H1 (cell line): Measurements from ENCODE around the gene OR12D2. TPM values are rescaled to one million over a fixed set of nuclear protein-coding genes. Genes with fewer than 3 reads are reported as not detected.

Source experiments
- CTCF ChIA-PET: fragments of 300-600 bp; sonication (Branson Sonifier 250); formaldehyde crosslinking; loops from one replicate; lab custom pipeline; 2021; ENCODE audit not compliant: partially characterized antibody; lab: Charles Lee
- POLR2A ChIA-PET: fragments of 300-600 bp; sonication (Branson Sonifier 250); formaldehyde crosslinking; loops from one replicate; lab custom pipeline; 2021; ENCODE audit warnings: inconsistent platforms; ENCODE audit not compliant: partially characterized antibody; lab: Charles Lee
- DNase-seq, 2 experiments: peaks; one replicate each; pipeline versions ENCODE4 v3.0.0 to v3.0.0-alpha.2; 2010 to 2022; ENCODE audit warnings: low spot score in 2 of 2, low read depth in 1 of 2, mixed read lengths in 1 of 2
- FAIRE-seq: peaks from 2 replicates; lab custom pipeline; 2011; peaks lifted over from hg19 to GRCh38; lab: Jason Lieb, UNC
- H2AFZ ChIP-seq: 2 replicates; pipeline ENCODE4 v1.8.1; 2012; ENCODE audit warnings: low read length, inconsistent platforms
- H2AK5ac ChIP-seq: 2 replicates; pipeline ENCODE4 v1.6.1; 2013; ENCODE audit warnings: low read depth, low read length
- H2BK120ac ChIP-seq: replicated peaks from 2 replicates; pipeline ENCODE3; 2013; ENCODE audit warnings: low read depth, low read length, inconsistent platforms
- H2BK12ac ChIP-seq: 2 replicates; pipeline ENCODE4 v1.6.1; 2013; ENCODE audit warnings: low read depth, low read length
- H2BK15ac ChIP-seq: 2 replicates; pipeline ENCODE4 v1.6.1; 2013; ENCODE audit warnings: low read length
- H2BK20ac ChIP-seq: 2 replicates; pipeline ENCODE4 v1.6.1; 2013; ENCODE audit warnings: low read length
- H2BK5ac ChIP-seq: 2 replicates; pipeline ENCODE4 v1.6.1; 2013; ENCODE audit warnings: low read depth, low read length
- H3K14ac ChIP-seq: 2 replicates; pipeline ENCODE4 v1.6.1; 2013; ENCODE audit warnings: inconsistent platforms; ENCODE audit not compliant: insufficient read length
- H3K18ac ChIP-seq: 2 replicates; pipeline ENCODE4 v1.6.1; 2013; ENCODE audit warnings: low read length; ENCODE audit errors: extremely low read depth
- H3K23ac ChIP-seq: 2 replicates; pipeline ENCODE4 v1.6.1; 2013; ENCODE audit warnings: inconsistent platforms; ENCODE audit not compliant: insufficient read length
- H3K23me2 ChIP-seq: 2 replicates; pipeline ENCODE4 v1.6.1; 2013; ENCODE audit warnings: low read depth, low read length
- H3K27ac ChIP-seq: 2 replicates; pipeline ENCODE4 v1.6.1; 2011; ENCODE audit warnings: low read depth, low read length, inconsistent platforms
- H3K27me3 ChIP-seq, 4 experiments: replicated peaks in 1 of 4; 1 replicate in 1 of 4; 2 replicates in 3 of 4; pipeline versions ENCODE4 v1.6.1 to v1.8.1; 2011 to 2013; ENCODE audit warnings: low read length in 3 of 4, mild to moderate bottlenecking in 3 of 4, inconsistent platforms in 2 of 4, mixed read lengths in 2 of 4, moderate library complexity in 1 of 4; ENCODE audit not compliant: control insufficient read depth in 3 of 4, insufficient read depth in 3 of 4; ENCODE audit errors: extremely low read depth in 1 of 4
- H3K36me3 ChIP-seq, 4 experiments: 2 replicates each; pipeline versions ENCODE4 v1.6.1 to v1.8.1; 2011 to 2013; ENCODE audit warnings: mild to moderate bottlenecking in 4 of 4, low read length in 3 of 4, moderate library complexity in 2 of 4, control low read depth in 1 of 4, inconsistent platforms in 1 of 4; ENCODE audit not compliant: insufficient read depth in 4 of 4, control insufficient read depth in 2 of 4
- H3K4ac ChIP-seq: replicated peaks from 2 replicates; pipeline ENCODE3; 2013; ENCODE audit warnings: low read length, low read depth, mixed read lengths, inconsistent platforms; ENCODE audit not compliant: insufficient read length
- H3K4me1 ChIP-seq, 4 experiments: replicated peaks in 1 of 4; 1 replicate in 1 of 4; 2 replicates in 3 of 4; pipeline versions ENCODE4 v1.6.1 to v1.8.1; 2011 to 2013; ENCODE audit warnings: low read length in 3 of 4, inconsistent platforms in 2 of 4, mixed read lengths in 1 of 4; ENCODE audit not compliant: insufficient read depth in 4 of 4, control insufficient read depth in 3 of 4
- H3K4me2 ChIP-seq, 2 experiments: 2 replicates each; pipeline versions ENCODE4 v1.6.1 to v1.8.1; 2011 to 2013; ENCODE audit warnings: low read depth in 2 of 2, low read length in 2 of 2, control low read depth in 1 of 2, inconsistent platforms in 1 of 2, mild to moderate bottlenecking in 1 of 2; ENCODE audit not compliant: insufficient read depth in 1 of 2
- H3K4me3 ChIP-seq, 4 experiments: fragments of 200-600, 300-600 bp in 1 of 4; sonication (generic), shearing (Covaris generic), sonication (Bioruptor Twin) in 1 of 4; 2 replicates each; pipeline versions ENCODE4 v1.5.1 to v1.8.1; 2011 to 2016; ENCODE audit warnings: low read length in 4 of 4, low read depth in 3 of 4, control low read depth in 2 of 4, inconsistent platforms in 2 of 4, mild to moderate bottlenecking in 2 of 4, mixed read lengths in 1 of 4, moderate library complexity in 1 of 4; ENCODE audit not compliant: insufficient read depth in 2 of 4; ENCODE audit errors: extremely low read depth in 1 of 4
- H3K56ac ChIP-seq: replicated peaks from 2 replicates; pipeline ENCODE3; 2013; ENCODE audit warnings: low read depth, mild to moderate bottlenecking, mixed read lengths, low read length, inconsistent platforms; ENCODE audit not compliant: insufficient read length
- H3K79me1 ChIP-seq: 2 replicates; pipeline ENCODE4 v1.6.1; 2013; ENCODE audit warnings: low read depth, low read length, control low read depth
- H3K79me2 ChIP-seq, 2 experiments: 2 replicates each; pipeline versions ENCODE4 v1.6.1 to v1.8.1; 2012 to 2013; ENCODE audit warnings: low read length in 2 of 2, mild to moderate bottlenecking in 2 of 2, inconsistent platforms in 1 of 2; ENCODE audit not compliant: insufficient read depth in 2 of 2, control insufficient read depth in 1 of 2
- H3K9ac ChIP-seq, 4 experiments: replicated peaks in 1 of 4; 1 replicate in 1 of 4; 2 replicates in 3 of 4; pipeline versions ENCODE4 v1.6.1 to v1.8.1; 2011 to 2013; ENCODE audit warnings: low read depth in 3 of 4, low read length in 3 of 4, control low read depth in 2 of 4, mild to moderate bottlenecking in 2 of 4, moderate library complexity in 2 of 4, inconsistent platforms in 1 of 4; ENCODE audit errors: extremely low read depth in 1 of 4
- H3K9me3 ChIP-seq, 2 experiments: 2 replicates each; pipeline versions ENCODE4 v1.6.1 to v1.8.1; 2012 to 2013; ENCODE audit warnings: mild to moderate bottlenecking in 2 of 2, moderate library complexity in 2 of 2, control low read depth in 1 of 2, inconsistent platforms in 1 of 2, low read depth in 1 of 2, low read length in 1 of 2, mixed read lengths in 1 of 2; ENCODE audit not compliant: insufficient read depth in 2 of 2
- H4K20me1 ChIP-seq, 2 experiments: replicated peaks in 1 of 2; 2 replicates each; pipeline versions ENCODE3 to v1.8.1; 2011 to 2013; ENCODE audit warnings: inconsistent platforms in 2 of 2, low read length in 2 of 2, mild to moderate bottlenecking in 1 of 2; ENCODE audit not compliant: insufficient read depth in 2 of 2, control insufficient read depth in 1 of 2
- H4K5ac ChIP-seq: 2 replicates; pipeline ENCODE4 v1.6.1; 2013; ENCODE audit warnings: low read length, low read depth, mixed read lengths, inconsistent platforms; ENCODE audit not compliant: insufficient read length
- H4K8ac ChIP-seq: 2 replicates; pipeline ENCODE4 v1.8.0; 2013; ENCODE audit warnings: mild to moderate bottlenecking, moderate library complexity, low read length, inconsistent platforms; ENCODE audit not compliant: insufficient read depth; ENCODE audit errors: extremely low read depth
- H4K91ac ChIP-seq: replicated peaks from 2 replicates; pipeline ENCODE3; 2013; ENCODE audit warnings: low read length, mixed read lengths, inconsistent platforms; ENCODE audit not compliant: insufficient read length
- CBX5 ChIP-seq: fragments of 300-800, 300-1000 bp; sonication (generic); IDR thresholded peaks from 2 replicates; pipeline ENCODE4 v1.7.1; 2016; ENCODE audit warnings: antibody characterized with exemption, low read length, low read depth
- CHD1 ChIP-seq: IDR thresholded peaks from 2 replicates; pipeline ENCODE4 v1.6.1; 2012; ENCODE audit warnings: low read depth, low read length, improper control_type of control experiment
- CTCF ChIP-seq, 3 experiments: IDR thresholded peaks; 1 replicate in 2 of 3; 2 replicates in 1 of 3; pipeline versions ENCODE4 v1.5.1 to v1.6.1; 2011; ENCODE audit warnings: low read length in 3 of 3, mild to moderate bottlenecking in 3 of 3, inconsistent platforms in 2 of 3, low read depth in 1 of 3, moderate library complexity in 1 of 3; ENCODE audit not compliant: insufficient read depth in 1 of 3; ENCODE audit errors: control extremely low read depth in 1 of 3
- KDM1A ChIP-seq: fragments of 200-600, 300-600 bp; sonication (generic); IDR thresholded peaks from 2 replicates; pipeline ENCODE4 v1.7.1; 2016; ENCODE audit warnings: mild to moderate bottlenecking, low read length, borderline replicate concordance
- POLR2AphosphoS5 ChIP-seq: IDR thresholded peaks from 2 replicates; pipeline ENCODE4 v1.6.1; 2011; ENCODE audit warnings: low read depth, low read length
- SP2 ChIP-seq: IDR thresholded peaks from 2 replicates; pipeline ENCODE4 v1.6.1; 2012; ENCODE audit warnings: mild to moderate bottlenecking, low read length, inconsistent platforms
- SP4 ChIP-seq: IDR thresholded peaks from 2 replicates; pipeline ENCODE4 v1.6.1; 2012; ENCODE audit warnings: low read length, inconsistent platforms
- WGBS, 2 experiments: shearing (Covaris generic) in 1 of 2; methylation state at CpG; one replicate each; pipeline versions ENCODE4 v1.1.6 to v1.1.7; 2013 to 2015; ENCODE audit warnings: low lambda C conversion rate in 2 of 2, mixed read lengths in 2 of 2, inconsistent platforms in 1 of 2, low coverage in 1 of 2, missing lambda C conversion rate in 1 of 2; ENCODE audit not compliant: insufficient replicate concordance in 2 of 2, insufficient coverage in 1 of 2, insufficient read length in 1 of 2; ENCODE audit errors: extremely low coverage in 1 of 2, missing lambda C conversion rate in 1 of 2; 5-methylcytosine and 5-hydroxymethylcytosine counted together
- polyA plus RNA-seq, 7 experiments: library from polyadenylated mRNA; depleted of rRNA in 3 of 7; stranded (reverse) in 5 of 7; unstranded in 2 of 7; fragments of >200 nt in 5 of 7; fragments of 200-250 nt in 2 of 7; gene quantifications; 1 replicate in 5 of 7; 2 replicates in 1 of 7; 4 replicates in 1 of 7; pipeline versions ENCODE4 v1.2.1 to v1.2.3, GENCODE V29; 2011 to 2013; ENCODE audit warnings: missing spikeins in 2 of 7, mixed read lengths in 2 of 7
- total RNA-seq: library from RNA; stranded (reverse); fragmentation: NEBNext Ultra II Directional; extraction: Animal tissue kit (Norgen Biotek cat#: 25700); gene quantifications from 2 replicates; pipeline ENCODE4 v1.2.1, GENCODE V29; 2021
- TF ChIP-seq, protein P1 (sequence below): IDR thresholded peaks from 2 replicates; pipeline ENCODE4 v1.6.1; 2011; ENCODE audit warnings: low read depth, mild to moderate bottlenecking, low read length; ENCODE audit not compliant: insufficient read depth
- TF ChIP-seq, protein P2 (sequence below): IDR thresholded peaks from 2 replicates; pipeline ENCODE4 v1.6.1; 2012; ENCODE audit warnings: inconsistent platforms

The OR12D2 gene
- total and polyA plus RNA-seq, 2 of the 8 experiments (the other 6 are each of a cell fraction or from before 2014, with no cell fraction given), result not detected

GRCh38 chr6:29419516-29419915, 24.1 kb downstream of the OR12D2 start:
- Histone ChIP-seq H3K9ac (no peak overlapping the region), H3K18ac (no peak overlapping the region), H3K23me2 (no peaks in the 10 kb centered on the region), H2BK5ac (no peak overlapping the region), H2AK5ac (no peak overlapping the region), H3K4me2 (no peak overlapping the region), H3K36me3 (no peaks in the 10 kb centered on the region), H2BK15ac (no peak overlapping the region), H4K20me1 (no peaks in the 10 kb centered on the region), H3K4me3 (no peak overlapping the region), H2BK12ac (no peak overlapping the region), H3K27ac (no peak overlapping the region), H2AFZ (no peak overlapping the region), H3K9me3 (no peaks in the 10 kb centered on the region), H4K5ac (no peak overlapping the region), H3K27me3 (no peaks in the 10 kb centered on the region), H3K14ac (no peak overlapping the region), H2BK120ac (no peak overlapping the region), H2BK20ac (no peak overlapping the region), H3K4ac (no peak overlapping the region), H3K79me1 (no peaks in the 10 kb centered on the region), H4K91ac (no peak overlapping the region), H3K23ac (no peak overlapping the region), H4K8ac (no peak overlapping the region), H3K56ac (no peak overlapping the region), H3K79me2 (no peaks in the 10 kb centered on the region), H3K4me1 (no peaks in the 10 kb centered on the region)
- CTCF ChIA-PET, result no interaction called here
- WGBS, 2 experiments, result 93% methylated on average over 3 of the region's 3 CpGs; no CpG with 5 or more reads in 1 of the 2 experiments
- no peak for DNase-seq
- POLR2A ChIA-PET, result no interaction called here
- FAIRE-seq, result no peak
- TF ChIP-seq, protein P1, sequence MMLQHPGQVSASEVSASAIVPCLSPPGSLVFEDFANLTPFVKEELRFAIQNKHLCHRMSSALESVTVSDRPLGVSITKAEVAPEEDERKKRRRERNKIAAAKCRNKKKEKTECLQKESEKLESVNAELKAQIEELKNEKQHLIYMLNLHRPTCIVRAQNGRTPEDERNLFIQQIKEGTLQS, result no peak
- no peak for TF ChIP-seq KDM1A
- no peak for TF ChIP-seq CHD1
- no peak for TF ChIP-seq CBX5
- no peak for TF ChIP-seq CTCF (IDR thresholded peaks at IDR 0.05; ENCODE audit: control extremely low read depth in 1 of 3, insufficient read depth in 1 of 3, low read depth in 1 of 3, low read length in 3 of 3)
- no peak for TF ChIP-seq SP2
- no peak for TF ChIP-seq POLR2AphosphoS5
- TF ChIP-seq, protein P2, sequence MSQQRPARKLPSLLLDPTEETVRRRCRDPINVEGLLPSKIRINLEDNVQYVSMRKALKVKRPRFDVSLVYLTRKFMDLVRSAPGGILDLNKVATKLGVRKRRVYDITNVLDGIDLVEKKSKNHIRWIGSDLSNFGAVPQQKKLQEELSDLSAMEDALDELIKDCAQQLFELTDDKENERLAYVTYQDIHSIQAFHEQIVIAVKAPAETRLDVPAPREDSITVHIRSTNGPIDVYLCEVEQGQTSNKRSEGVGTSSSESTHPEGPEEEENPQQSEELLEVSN, result no peak
- TF ChIP-seq SP4, result no peak
